Cardiac muscle cell (in vitro differentiated cells and primary cell): ENCODE results near the gene PTCD1. TPM values are rescaled to one million over a fixed set of nuclear protein-coding genes. Genes with fewer than 3 reads are reported as not detected.

ENCODE experiments used
- DNase-seq, 2 donors: peaks; one replicate each; pipeline versions ENCODE4 v3.0.0 to v3.0.0-alpha.2; 2010 to 2017; ENCODE audit warnings: low read depth in 1 of 2, low spot score in 1 of 2
- H3K27ac ChIP-seq: fragments of 200-600 bp; sonication (generic); 2 replicates; pipeline ENCODE4 v1.5.1; 2016
- H3K27me3 ChIP-seq: fragments of 200-600 bp; sonication (generic); 2 replicates; pipeline ENCODE4 v1.6.0; 2016; ENCODE audit warnings: control low read depth
- H3K36me3 ChIP-seq: fragments of 200-600 bp; sonication (generic); 2 replicates; pipeline ENCODE4 v1.5.1; 2016; ENCODE audit warnings: control low read depth
- H3K4me1 ChIP-seq: fragments of 200-600 bp; sonication (generic); 2 replicates; pipeline ENCODE4 v1.8.1; 2017; ENCODE audit warnings: low read depth, mild to moderate bottlenecking, mixed run types
- H3K4me3 ChIP-seq: fragments of 200-600 bp; sonication (generic); 2 replicates; pipeline ENCODE4 v1.5.1; 2016; ENCODE audit warnings: mild to moderate bottlenecking
- H3K9me3 ChIP-seq: fragments of 200-600 bp; sonication (generic); 2 replicates; pipeline ENCODE4 v1.5.1; 2017; ENCODE audit warnings: low read depth, mild to moderate bottlenecking, control low read depth
- polyA plus RNA-seq: library from polyadenylated mRNA; unstranded; fragments of >200 nt; fragmentation: Nextera tagmentation; extraction: Ambion mirVana; gene quantifications from 2 replicates; pipeline ENCODE4 v1.2.1, GENCODE V29; 2016
- total RNA-seq: library from RNA; depleted of rRNA; stranded (reverse); fragments of >200 nt; gene quantifications from 2 replicates; pipeline ENCODE4 v1.2.3, GENCODE V29; 2016
- TF ChIP-seq, protein P1 (sequence below): IDR thresholded peaks from 2 replicates; pipeline ENCODE4 v1.5.1; 2012; ENCODE audit warnings: low read depth, mild to moderate bottlenecking, low read length

PTCD1 gene
- total and polyA plus RNA-seq, 2 experiments from 2014 or later: 6.1 to 27.9 TPM

DNA sequence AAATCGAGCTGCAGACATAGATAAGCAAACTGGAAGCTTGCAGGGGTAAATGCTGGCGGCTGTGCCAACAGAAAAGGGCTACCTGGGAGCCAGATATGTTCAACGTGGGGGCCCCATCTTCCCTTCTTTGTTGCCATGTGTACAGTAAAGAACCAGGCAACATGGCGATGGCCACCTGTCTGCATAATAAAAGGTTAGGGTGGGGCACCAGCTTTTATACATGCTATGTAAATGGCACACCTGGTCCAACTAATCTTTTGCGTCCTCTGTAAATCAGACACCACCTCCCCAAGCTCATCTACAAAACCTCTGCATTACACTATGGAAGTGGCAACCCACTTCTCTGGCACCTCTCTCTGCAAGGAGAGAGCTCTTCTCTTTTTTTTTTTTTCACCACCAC is 16.0 kb downstream of the PTCD1 start:
- Histone ChIP-seq H3K4me1 (no peaks in the 10 kb centered on the region), H3K27ac (no peak overlapping the region), H3K4me3 (no peak overlapping the region), H3K9me3 (no peaks in the 10 kb centered on the region), H3K36me3 (peaks cover 31% of the 10 kb centered on the region), H3K27me3 (no peaks in the 10 kb centered on the region)
- no peak for DNase-seq
- TF ChIP-seq, protein P1, sequence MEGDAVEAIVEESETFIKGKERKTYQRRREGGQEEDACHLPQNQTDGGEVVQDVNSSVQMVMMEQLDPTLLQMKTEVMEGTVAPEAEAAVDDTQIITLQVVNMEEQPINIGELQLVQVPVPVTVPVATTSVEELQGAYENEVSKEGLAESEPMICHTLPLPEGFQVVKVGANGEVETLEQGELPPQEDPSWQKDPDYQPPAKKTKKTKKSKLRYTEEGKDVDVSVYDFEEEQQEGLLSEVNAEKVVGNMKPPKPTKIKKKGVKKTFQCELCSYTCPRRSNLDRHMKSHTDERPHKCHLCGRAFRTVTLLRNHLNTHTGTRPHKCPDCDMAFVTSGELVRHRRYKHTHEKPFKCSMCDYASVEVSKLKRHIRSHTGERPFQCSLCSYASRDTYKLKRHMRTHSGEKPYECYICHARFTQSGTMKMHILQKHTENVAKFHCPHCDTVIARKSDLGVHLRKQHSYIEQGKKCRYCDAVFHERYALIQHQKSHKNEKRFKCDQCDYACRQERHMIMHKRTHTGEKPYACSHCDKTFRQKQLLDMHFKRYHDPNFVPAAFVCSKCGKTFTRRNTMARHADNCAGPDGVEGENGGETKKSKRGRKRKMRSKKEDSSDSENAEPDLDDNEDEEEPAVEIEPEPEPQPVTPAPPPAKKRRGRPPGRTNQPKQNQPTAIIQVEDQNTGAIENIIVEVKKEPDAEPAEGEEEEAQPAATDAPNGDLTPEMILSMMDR: no peak

DNA sequence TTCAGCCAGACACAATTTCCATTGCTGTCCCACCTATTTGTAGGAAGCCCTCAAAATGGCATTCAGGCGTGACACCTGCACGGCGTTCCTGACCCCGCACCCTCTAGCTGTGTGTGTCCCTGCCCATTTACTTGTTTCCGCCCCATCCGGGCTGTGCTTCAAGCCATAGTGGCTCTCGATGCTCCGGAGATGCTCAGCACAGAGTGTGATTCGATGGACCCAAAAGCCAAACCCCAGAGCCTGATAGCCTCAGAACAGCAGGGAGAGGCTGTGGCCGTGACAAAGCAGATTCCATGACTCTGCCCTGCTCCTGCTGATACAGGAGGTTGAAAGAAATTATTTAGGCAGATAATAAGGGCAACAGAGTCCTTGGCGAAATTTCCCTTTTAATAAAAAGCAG is 16.4 kb downstream of the PTCD1 start:
- peaks cover 36% of the 10 kb centered on the region for H3K36me3 ChIP-seq
- H3K27ac ChIP-seq: no peak overlapping the region
- H3K9me3 ChIP-seq: no peaks in the 10 kb centered on the region
- H3K27me3 ChIP-seq: no peaks in the 10 kb centered on the region
- TF ChIP-seq, protein P1: no peak
- H3K4me1 ChIP-seq: no peaks in the 10 kb centered on the region
- no peak for DNase-seq
- no peak overlapping the region for H3K4me3 ChIP-seq

DNA sequence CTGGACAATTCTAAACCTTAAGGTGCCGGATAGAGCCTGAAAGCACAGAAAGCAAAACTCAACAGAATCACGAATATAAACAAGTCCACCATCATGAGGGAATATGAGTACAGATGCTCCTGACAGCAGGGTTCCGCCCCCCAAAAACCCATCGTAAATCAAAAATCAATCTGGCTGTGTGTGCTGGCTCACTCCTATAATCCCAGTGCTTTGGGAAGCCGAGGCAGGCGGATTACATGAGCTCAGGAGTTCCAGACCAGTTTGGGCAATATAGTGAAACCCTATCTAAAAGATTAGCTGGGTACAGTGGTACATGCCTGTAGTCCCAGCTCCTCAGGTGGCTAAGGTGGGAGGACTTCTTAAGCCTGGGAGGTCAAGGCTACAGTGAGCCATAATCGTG is 17.6 kb downstream of the PTCD1 start:
- Histone ChIP-seq H3K9me3 (no peaks in the 10 kb centered on the region), H3K36me3 (peaks cover 47% of the 10 kb centered on the region), H3K27me3 (no peaks in the 10 kb centered on the region), H3K27ac (no peak overlapping the region), H3K4me3 (no peak overlapping the region), H3K4me1 (no peaks in the 10 kb centered on the region)
- TF ChIP-seq, protein P1: no peak
- no peak for DNase-seq

DNA sequence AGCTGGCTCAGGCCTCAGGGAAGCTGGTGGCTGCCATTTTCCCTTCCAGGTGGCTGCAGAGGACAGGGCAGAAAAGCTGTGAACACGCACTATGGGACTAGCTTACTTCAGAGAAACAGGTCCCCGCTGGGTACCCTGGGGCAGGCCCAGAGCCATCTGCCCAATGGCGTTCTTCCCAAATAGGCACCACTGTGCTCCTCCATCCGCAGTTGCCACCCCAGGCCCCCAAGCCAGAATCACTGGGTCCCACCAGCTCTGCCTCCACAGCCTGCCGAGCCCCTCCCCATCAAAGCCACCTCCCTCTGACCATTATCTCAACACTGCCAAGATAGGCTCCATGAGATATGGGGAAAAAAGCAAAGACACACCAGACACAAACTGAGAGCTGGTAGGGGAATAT is 18.4 kb downstream of the PTCD1 start:
- TF ChIP-seq, protein P1: no peak
- no peaks in the 10 kb centered on the region for H3K27me3 ChIP-seq
- H3K4me3 ChIP-seq: no peak overlapping the region
- no peaks in the 10 kb centered on the region for H3K9me3 ChIP-seq
- no peak overlapping the region for H3K27ac ChIP-seq
- peaks cover 48% of the 10 kb centered on the region for H3K36me3 ChIP-seq
- no peaks in the 10 kb centered on the region for H3K4me1 ChIP-seq
- DNase-seq: no peak

DNA sequence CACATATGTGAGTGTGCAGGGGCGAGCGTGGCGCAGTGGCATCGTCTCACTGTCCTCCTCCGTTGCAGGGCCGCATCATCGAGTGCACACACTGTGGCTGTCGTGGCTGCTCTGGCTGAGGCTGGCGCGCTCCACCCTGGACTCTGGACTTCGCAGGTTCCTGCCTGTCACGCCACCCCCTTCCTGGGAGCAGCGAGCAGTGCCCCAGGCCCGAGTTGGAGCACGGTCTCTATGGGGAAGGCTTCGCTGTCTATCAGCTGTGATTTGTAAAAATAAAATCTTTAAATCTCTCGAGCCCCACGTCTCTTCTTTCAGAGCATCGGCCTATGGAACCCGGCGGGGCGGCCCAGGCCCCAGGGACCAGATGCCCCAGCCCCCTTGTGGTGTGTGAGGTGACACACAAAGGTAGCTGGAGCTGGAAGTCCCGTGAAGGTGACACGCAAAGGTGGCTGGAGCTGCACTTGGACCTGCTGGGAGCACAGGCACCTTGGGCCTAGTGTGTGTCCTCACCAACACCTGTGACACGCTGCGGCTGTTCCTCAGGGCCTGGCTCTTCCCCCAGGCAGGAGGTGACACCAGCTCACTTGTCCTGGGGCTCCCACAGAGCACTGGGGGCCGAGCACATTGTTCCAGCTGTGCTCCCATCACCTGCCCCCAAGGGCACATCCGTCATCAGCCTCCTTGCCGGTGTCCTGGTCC is 19.1 kb downstream of the PTCD1 start:
- H3K4me3 ChIP-seq: no peak overlapping the region
- TF ChIP-seq, protein P1: no peak
- no peak overlapping the region for H3K27ac ChIP-seq
- DNase-seq: no peak
- no peaks in the 10 kb centered on the region for H3K9me3 ChIP-seq
- peaks cover 46% of the 10 kb centered on the region for H3K36me3 ChIP-seq
- H3K27me3 ChIP-seq: no peaks in the 10 kb centered on the region
- H3K4me1 ChIP-seq: no peaks in the 10 kb centered on the region
